SJSA1 (cell line): ENCODE measurements around the gene LGI2. TPM values are rescaled to one million over a fixed set of nuclear protein-coding genes. Genes with fewer than 3 reads are reported as not detected.
"Not testable (repeated sequence)": the region's sequence is repeated elsewhere in the genome, so short reads cannot be mapped to it uniquely, and the experiment has no call there.

Source experiments
- DNase-seq, 2 experiments: peaks; one replicate each; pipeline ENCODE4 v3.0.0-alpha.2; 2015 to 2020; ENCODE audit warnings: low spot score in 2 of 2, low read depth in 1 of 2
- H3K27ac ChIP-seq: fragments of 250-450 bp; sonication (Bioruptor Pico); 2 replicates; pipeline ENCODE4 v1.5.1; 2020; ENCODE audit warnings: mild to moderate bottlenecking, moderate library complexity
- H3K27me3 ChIP-seq: fragments of 250-450 bp; sonication (Bioruptor Pico); replicated peaks from 2 replicates; pipeline ENCODE4 v1.5.1; 2020; ENCODE audit warnings: mild to moderate bottlenecking, moderate library complexity
- H3K36me3 ChIP-seq: fragments of 250-450 bp; sonication (Bioruptor Pico); 2 replicates; pipeline ENCODE4 v1.5.1; 2020; ENCODE audit warnings: mild to moderate bottlenecking
- H3K4me1 ChIP-seq: fragments of 250-450 bp; sonication (Bioruptor Pico); replicated peaks from 2 replicates; pipeline ENCODE4 v1.6.1; 2021; ENCODE audit warnings: mild to moderate bottlenecking
- H3K4me3 ChIP-seq: fragments of 250-450 bp; sonication (Bioruptor Pico); 2 replicates; pipeline ENCODE4 v1.5.1; 2020; ENCODE audit warnings: mild to moderate bottlenecking
- H3K9me3 ChIP-seq: fragments of 250-450 bp; sonication (Bioruptor Pico); replicated peaks from 2 replicates; pipeline ENCODE4 v1.5.1; 2020; ENCODE audit warnings: mild to moderate bottlenecking
- total RNA-seq: library from RNA; depleted of rRNA; stranded (reverse); fragments of >200 nt; shearing (Covaris generic); gene quantifications from 2 replicates; pipeline ENCODE4 v1.2.3, GENCODE V29; 2014

LGI2 gene
- total RNA-seq, 1 experiment from 2014 or later = not detected

DNA sequence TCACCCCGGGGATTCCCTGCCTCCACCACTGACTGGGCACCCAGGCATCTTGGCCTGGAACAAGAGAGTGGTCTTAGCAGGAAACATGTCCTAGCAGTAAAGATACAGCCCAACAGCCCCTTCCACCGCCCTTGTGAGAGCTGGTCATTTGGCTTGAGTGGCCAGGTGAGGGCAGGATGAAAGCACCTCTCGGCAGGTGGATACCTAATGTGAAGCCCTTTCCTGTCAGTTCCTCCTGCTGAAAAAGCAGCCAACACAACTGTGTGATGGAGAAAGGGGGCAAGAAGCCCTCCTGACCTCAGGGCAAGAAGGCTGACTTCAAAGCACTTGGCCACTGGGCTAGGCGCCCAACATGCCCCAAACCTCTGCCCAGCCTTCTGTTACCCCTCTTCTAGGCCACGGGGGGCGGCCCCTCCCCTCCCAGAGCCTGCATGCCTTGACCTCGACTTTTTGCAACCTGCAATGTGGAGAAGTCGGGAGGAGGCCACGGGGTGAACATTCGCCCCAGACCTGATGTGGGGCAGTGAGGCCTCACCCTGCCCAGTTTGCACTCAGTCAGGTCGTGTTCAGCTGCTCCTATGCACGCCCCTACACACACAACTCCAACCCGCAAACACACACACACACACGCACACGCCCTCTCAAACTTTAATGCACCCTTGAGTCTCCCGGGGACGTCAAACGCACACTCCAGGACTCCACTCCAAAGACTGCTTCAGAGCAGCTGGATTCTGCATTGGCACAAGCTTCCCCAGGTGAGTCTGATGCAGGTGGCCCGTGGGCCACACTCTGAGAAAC is 1.1 kb downstream of the LGI2 start:
- Histone ChIP-seq H3K36me3 (no peaks in the 10 kb centered on the region), H3K27me3 (0 out of 2 replicates have a peak, but pooled peaks cover 9% of the 10 kb centered on the region), H3K4me1 (no peaks in the 10 kb centered on the region), H3K9me3 (no peaks in the 10 kb centered on the region), H3K4me3 (no peak overlapping the region), H3K27ac (no peak overlapping the region)
- no peak for DNase-seq

DNA sequence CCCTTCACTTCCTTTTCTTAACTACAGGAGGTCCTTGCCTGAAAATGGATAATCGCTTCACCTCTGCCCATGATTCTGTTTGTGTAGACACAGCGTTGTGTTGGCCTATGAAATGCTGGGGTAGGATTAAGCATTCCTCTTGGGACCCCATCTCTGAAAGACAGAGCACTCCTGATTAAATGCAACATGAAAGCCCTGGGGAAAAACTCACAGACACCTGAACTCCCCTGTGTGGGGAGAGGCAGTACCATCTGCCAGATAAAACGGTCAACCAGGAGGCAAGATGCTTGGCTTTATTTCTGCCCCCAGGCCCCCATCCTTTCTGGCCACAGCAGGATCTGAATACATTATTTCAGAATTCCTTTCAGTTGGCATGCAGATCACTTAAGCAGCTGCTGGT is 1.9 kb downstream of the LGI2 start:
- no peak for DNase-seq
- Histone ChIP-seq H3K4me1 (no peaks in the 10 kb centered on the region), H3K9me3 (no peaks in the 10 kb centered on the region), H3K27me3 (0 out of 2 replicates have a peak, but pooled peaks cover 9% of the 10 kb centered on the region), H3K4me3 (no peak overlapping the region), H3K36me3 (no peaks in the 10 kb centered on the region), H3K27ac (no peak overlapping the region)

DNA sequence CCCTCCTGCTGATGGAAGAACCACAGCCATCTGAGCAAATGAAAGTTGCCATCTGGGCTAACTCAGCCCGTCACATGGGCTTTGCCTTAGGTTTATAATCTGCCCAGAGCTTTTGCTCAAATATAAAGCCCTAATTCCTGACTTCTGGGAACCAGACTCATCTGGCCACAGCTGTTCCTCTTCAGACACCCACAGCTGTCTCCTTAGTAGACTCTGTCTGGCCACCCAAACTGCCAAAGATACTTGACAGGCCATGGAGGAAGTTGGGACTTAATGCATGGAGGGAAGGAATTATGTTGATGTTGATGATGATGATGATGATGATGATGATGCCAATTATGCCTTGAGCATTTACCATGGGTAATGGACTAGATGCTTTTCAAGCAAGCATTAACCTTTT is 8.0 kb downstream of the LGI2 start:
- no peak overlapping the region for H3K4me3 ChIP-seq
- no peak for DNase-seq
- H3K9me3 ChIP-seq = no peaks in the 10 kb centered on the region

DNA sequence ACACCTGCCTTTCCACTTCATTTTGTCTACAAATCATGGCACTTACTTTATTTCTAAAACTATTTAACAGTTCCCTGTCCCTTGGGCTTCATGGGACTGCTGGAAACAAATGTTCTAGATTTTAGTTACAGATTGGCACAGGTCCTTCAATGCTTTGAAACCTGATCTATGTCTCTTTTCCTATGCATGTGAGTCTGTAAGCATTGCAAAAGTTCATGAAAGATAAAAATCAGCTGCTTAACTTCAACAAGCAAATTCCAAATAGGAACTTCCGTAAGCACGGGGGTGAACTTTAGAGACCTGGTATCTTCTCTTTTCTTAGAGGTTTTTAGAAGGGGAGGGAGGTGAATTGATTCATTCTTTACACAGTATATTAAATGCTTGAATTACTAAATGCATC is 9.5 kb downstream of the LGI2 start:
- H3K27me3 ChIP-seq = no peaks in the 10 kb centered on the region; the same call in 1 of the 2 replicates
- H3K27ac ChIP-seq = no peak overlapping the region
- H3K4me1 ChIP-seq = no peaks in the 10 kb centered on the region
- DNase-seq = no peak
- no peaks in the 10 kb centered on the region for H3K36me3 ChIP-seq
- H3K4me3 ChIP-seq = no peak overlapping the region
- H3K9me3 ChIP-seq = no peaks in the 10 kb centered on the region

More for the DNA sequence above, 8.0 kb downstream of the LGI2 start:
- no peaks in the 10 kb centered on the region for H3K4me1 ChIP-seq
- H3K27me3 ChIP-seq = no peaks in the 10 kb centered on the region; the same call in 1 of the 2 replicates
- no peak overlapping the region for H3K27ac ChIP-seq
- H3K36me3 ChIP-seq = no peaks in the 10 kb centered on the region

DNA sequence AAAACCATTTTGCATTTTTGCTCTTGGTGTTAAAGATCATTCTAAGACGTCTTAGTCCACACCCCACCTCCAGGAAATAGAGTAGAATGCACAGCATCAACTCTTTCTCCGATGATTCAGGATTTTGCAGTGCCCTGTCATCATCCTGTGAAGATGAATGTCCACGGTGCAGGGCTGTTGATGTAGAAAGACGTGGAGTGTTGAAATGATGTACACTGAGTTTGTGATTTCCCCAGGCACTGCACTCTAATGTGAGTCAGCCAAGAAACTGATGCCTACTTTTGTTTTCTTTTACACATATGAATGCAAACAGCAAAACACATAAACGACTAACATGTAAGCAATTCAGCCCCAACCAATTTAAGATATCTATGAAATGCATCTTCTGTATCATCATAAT is 10.5 kb downstream of the LGI2 start:
- Histone ChIP-seq H3K27me3 (no peaks in the 10 kb centered on the region; the same call in 1 of the 2 replicates), H3K27ac (no peak overlapping the region), H3K4me1 (no peaks in the 10 kb centered on the region), H3K9me3 (no peaks in the 10 kb centered on the region), H3K36me3 (no peaks in the 10 kb centered on the region), H3K4me3 (no peak overlapping the region)
- DNase-seq = no peak

DNA sequence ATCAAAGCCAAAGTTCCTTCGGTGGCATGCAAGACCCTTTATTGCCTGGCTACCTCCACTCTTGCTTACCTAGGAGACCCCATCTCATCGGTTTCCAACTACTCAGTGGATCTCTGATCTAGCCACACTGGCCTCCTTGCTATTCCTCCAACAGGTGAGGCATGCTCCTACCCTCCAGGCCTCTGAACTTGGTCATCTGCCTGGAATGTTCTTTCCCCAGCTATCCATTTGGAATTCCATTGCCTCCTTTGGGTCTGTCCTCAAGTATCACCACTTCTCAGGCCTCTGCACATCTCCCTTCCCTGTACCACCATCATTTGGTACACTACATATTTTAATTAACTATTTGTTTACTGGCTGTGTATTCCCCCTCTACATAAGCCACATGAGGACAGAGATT is 11.2 kb downstream of the LGI2 start:
- H3K4me3 ChIP-seq = no peak overlapping the region
- H3K9me3 ChIP-seq = no peaks in the 10 kb centered on the region
- no peak overlapping the region for H3K27ac ChIP-seq
- no peak for DNase-seq
- no peaks in the 10 kb centered on the region; the same call in 1 of the 2 replicates for H3K27me3 ChIP-seq
- no peaks in the 10 kb centered on the region for H3K4me1 ChIP-seq
- H3K36me3 ChIP-seq = no peaks in the 10 kb centered on the region

DNA sequence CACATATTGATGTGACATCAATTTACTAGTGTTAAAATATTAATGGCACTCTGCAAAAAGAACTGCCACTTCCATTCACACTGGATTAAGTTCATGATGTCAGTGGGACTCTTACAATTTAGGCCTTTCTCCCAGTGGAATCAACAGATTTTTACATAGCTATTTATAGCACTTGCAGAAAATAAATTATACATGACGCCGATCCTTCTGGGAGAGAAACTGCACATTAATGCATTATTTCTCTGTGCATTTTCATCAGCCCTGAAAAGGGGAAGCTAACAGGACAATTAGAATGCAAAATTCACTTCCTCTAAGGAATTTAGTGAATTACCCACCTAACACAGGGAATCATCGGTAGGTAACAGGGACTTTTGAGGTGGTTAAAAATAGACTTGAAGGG is 15.7 kb downstream of the LGI2 start:
- Histone ChIP-seq H3K27me3 (no peaks in the 10 kb centered on the region), H3K9me3 (no peaks in the 10 kb centered on the region), H3K27ac (no peak overlapping the region), H3K4me3 (no peak overlapping the region), H3K36me3 (no peaks in the 10 kb centered on the region), H3K4me1 (no peaks in the 10 kb centered on the region)
- no peak for DNase-seq

DNA sequence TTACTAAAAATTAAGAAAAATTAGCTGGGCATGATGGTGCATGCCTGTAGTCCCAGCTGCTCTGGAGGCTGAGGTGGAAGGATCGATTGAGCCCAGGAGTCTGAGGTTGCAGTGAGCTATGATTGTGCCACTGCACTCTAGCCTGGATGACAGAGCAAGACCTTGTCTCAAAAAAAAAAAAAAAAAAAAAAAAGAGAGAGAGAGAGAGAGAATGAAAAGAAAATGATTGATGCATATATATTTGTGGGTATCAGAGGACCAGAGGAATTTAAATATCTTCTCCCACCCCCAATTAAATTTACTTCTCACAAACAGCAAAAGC is 16.1 kb downstream of the LGI2 start:
- not testable (repeated sequence) for H3K36me3 ChIP-seq, H3K4me1 ChIP-seq, H3K9me3 ChIP-seq, H3K27ac ChIP-seq, DNase-seq, H3K4me3 ChIP-seq, H3K27me3 ChIP-seq

DNA sequence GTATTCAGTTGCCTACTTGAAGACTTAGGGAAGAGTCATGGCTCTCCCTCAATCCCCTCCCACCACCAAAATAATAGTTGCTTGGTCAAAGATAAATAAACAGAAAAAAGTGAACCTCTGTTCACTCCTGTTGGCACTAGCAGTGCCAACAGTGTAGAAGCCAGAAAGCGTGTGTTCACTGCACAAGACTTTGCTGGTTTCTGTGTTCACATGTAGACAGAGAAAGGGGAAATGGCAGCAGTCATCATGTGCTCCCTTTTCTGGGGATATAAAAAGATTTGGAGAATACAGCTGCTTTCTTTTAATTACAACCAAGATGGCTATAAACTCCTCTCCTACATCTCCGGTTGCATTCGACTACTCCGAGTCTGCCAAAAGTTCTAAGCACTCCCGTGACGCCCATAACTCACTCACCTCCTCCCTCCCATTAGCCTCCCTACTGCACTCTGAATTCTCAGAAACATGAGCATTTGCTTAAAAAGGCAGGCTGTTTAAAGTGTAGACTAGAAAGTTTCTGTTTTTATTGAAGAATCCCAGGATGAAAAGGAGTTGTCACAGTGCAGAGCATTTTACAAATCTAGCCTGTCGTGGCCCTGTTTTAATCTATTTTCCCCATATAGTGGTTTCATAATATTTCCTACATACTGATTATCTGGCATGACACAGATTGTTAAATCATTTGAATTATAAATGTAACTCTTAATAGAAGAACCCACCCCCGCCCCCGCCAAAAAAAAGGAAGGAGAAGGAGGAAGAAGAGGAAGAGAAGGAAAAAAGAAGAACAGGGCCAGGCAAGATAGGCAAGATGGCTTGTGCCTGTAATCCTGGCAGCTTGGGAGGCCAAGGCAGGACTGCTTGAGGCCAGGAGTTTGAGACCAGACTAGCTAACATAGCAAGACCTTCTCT is 16.7 kb downstream of the LGI2 start:
- no peaks in the 10 kb centered on the region for H3K27me3 ChIP-seq
- no peaks in the 10 kb centered on the region for H3K4me1 ChIP-seq
- no peak for DNase-seq
- H3K4me3 ChIP-seq = no peak overlapping the region
- no peaks in the 10 kb centered on the region for H3K9me3 ChIP-seq
- no peaks in the 10 kb centered on the region for H3K36me3 ChIP-seq
- H3K27ac ChIP-seq = no peak overlapping the region

DNA sequence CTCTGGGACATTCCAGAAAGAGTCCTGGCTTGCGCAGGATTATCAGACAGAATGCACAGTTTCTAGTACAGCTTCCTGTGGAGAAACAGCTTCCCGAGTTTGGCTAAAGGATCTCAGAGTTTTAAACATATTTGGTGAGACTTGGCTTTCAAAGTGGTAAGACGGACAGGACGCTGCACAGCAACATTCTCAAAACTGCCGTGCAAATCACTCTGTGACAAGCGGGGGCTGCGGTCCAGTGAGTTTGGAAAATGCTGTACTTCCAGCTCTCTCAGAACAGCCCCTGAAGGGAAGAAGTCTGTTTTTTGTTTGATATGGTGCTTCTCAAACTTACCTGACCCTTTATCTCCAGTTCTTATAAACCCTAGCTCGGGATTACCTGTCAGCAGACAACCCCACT is 18.1 kb downstream of the LGI2 start:
- Histone ChIP-seq H3K27me3 (no peaks in the 10 kb centered on the region), H3K27ac (no peak overlapping the region), H3K4me1 (no peaks in the 10 kb centered on the region), H3K4me3 (no peak overlapping the region), H3K36me3 (no peaks in the 10 kb centered on the region), H3K9me3 (no peaks in the 10 kb centered on the region)
- DNase-seq = no peak

DNA sequence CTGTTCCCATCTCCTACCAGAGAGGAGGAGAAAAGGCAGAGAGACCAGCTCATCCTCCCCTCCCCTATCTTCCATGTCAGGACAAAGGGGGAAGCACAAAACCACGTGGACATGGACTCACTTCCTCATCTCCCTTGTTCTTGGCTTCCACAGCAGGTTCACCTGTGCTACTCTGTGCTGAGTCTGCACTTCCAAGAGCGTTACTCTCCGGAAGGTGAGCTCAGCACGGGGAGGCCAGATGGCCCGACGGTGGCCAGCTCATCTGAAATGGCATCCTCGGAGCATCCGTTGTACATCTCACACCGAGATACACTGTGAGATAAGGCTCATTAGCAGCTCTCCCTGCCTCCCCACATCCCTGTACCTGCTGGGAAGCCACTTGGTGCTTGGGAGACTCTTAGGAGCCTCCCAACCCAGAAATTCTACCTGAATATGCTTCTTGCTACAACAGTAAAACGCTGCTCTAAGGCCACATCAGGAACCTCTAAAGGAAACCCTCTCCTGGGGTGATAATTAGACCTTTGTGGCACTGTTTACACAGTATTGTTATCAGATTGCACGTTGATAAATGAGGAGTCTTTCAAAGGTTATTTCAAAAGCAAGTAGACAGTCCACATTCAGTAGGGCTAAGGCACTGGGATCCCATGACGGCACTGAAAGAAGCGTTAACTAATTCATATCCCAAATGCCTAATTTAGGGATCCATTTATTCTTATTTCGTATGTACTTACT is 19.4 kb downstream of the LGI2 start:
- Histone ChIP-seq H3K27me3 (no peaks in the 10 kb centered on the region), H3K9me3 (no peaks in the 10 kb centered on the region), H3K4me1 (no peaks in the 10 kb centered on the region), H3K4me3 (no peak overlapping the region), H3K27ac (no peak overlapping the region), H3K36me3 (no peaks in the 10 kb centered on the region)
- no peak for DNase-seq

DNA sequence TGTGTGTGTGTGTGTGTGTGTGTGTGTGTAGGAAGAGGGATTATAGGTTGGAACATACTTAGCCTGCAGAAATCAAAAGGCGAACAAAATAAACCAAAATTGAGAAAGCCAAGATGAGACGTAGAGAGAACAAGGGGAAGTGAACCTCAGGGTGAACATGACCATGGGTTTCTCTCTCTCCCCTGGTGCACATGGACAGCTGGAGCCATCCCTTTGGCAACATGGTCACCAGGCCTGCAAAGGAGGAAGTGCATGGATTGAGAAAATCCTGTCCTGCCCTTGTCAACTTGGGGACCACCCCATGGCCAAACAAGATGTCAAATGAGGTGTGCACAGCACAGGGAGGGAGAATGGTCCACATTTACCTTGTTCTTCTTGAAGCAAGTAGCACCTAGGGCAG is 23.1 kb downstream of the LGI2 start:
- H3K4me3 ChIP-seq = no peak overlapping the region
- no peaks in the 10 kb centered on the region for H3K4me1 ChIP-seq
- H3K27ac ChIP-seq = no peak overlapping the region
- no peaks in the 10 kb centered on the region for H3K9me3 ChIP-seq
- DNase-seq = no peak
- no peaks in the 10 kb centered on the region for H3K36me3 ChIP-seq
- no peaks in the 10 kb centered on the region for H3K27me3 ChIP-seq

DNA sequence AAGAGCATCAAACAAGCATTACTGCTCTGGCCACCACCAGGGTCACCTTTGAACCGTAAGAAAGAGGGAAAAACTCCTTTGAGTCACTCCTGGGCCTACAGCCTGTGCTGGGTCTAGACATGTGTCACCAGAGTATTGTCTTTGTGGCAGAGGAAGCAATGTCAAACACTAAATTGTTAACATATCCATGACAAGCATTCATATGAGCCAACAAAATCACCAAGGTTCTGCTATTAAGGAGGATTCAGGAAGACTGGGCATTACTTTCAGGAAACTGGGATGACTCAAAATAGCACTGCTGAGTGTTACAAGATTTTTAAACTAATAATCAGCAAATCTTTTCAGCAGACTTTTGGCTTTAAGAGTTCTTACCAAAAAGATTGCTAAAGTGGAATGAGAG is 28.1 kb downstream of the LGI2 start:
- Histone ChIP-seq H3K9me3 (no peaks in the 10 kb centered on the region), H3K36me3 (no peaks in the 10 kb centered on the region), H3K27ac (no peak overlapping the region), H3K4me3 (no peak overlapping the region), H3K4me1 (no peaks in the 10 kb centered on the region), H3K27me3 (no peaks in the 10 kb centered on the region)
- DNase-seq = no peak

DNA sequence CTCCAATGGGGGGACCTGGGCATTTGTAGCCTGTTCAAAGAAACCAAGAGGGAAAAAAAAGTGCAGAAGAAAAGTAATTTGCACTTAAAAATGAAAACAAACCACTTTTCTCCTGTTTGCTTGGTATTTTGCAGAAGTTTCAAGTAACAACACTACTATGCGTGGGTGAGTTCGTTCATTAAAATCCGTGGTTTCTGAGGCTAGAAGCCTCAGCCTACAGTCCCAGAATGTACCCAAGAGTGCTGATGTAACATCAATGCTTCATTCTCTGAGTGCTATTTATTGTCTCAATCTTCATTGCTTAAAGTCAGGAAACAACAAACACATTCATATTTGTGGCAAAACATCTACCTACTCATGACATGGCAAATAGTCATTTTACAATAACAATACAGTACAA is 29.2 kb downstream of the LGI2 start:
- Histone ChIP-seq H3K9me3 (no peaks in the 10 kb centered on the region), H3K4me3 (no peak overlapping the region), H3K36me3 (no peaks in the 10 kb centered on the region), H3K4me1 (no peaks in the 10 kb centered on the region), H3K27ac (no peak overlapping the region), H3K27me3 (no peaks in the 10 kb centered on the region)
- DNase-seq = no peak
